Hippocampal formation (tissue), 2 donors: Measurements from ENCODE around the gene SPRED2.
A peak's percentile ranks its signal among the peaks of the same experiment; 100 is the strongest.

Experiments used
- DNase-seq, 2 donors: peaks; one replicate each; lab custom pipeline; 2025; lab: John Stamatoyannopoulos, UW

SPRED2 gene

DNA sequence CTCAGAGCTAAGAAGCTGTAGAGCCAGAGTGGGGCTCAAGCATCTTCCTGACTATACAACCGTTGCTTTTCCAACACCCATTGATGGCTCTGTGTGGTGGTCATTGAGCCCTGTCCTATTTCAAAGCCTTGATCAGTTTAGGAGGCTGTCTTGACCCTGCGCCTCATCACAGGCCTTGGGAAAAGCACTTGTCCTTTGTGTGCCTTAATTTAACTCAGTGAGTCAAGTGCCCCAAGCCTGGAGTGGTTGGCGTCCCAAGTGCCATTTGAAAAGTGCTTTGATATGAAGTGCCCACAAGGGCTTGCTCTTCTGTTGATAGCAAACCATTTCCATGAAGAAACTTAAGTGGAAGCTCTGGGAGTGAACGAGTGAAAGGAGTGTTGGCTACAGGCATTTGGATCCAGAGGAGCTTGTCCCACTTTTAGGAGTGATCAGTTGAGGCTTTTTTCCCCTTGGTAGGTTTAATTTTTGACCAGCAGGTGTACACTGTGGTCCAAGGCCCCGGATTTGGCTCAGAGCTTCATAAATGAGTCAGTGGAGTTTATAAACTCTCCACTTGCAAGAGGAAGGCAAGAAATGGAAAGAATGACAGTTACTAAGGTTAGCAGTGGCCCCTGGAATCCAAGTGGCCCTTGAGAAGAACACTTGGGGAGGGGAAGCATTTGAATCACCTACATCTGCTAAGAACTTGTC lies 154.5 kb downstream of the SPRED2 start:
- no peak for DNase-seq

GRCh38 chr2:65277118-65277517 lies 155.3 kb downstream of the SPRED2 start:
- DNase-seq, result no peak

GRCh38 chr2:65276609-65277008 lies 155.8 kb downstream of the SPRED2 start:
- DNase-seq, result no peak

DNA sequence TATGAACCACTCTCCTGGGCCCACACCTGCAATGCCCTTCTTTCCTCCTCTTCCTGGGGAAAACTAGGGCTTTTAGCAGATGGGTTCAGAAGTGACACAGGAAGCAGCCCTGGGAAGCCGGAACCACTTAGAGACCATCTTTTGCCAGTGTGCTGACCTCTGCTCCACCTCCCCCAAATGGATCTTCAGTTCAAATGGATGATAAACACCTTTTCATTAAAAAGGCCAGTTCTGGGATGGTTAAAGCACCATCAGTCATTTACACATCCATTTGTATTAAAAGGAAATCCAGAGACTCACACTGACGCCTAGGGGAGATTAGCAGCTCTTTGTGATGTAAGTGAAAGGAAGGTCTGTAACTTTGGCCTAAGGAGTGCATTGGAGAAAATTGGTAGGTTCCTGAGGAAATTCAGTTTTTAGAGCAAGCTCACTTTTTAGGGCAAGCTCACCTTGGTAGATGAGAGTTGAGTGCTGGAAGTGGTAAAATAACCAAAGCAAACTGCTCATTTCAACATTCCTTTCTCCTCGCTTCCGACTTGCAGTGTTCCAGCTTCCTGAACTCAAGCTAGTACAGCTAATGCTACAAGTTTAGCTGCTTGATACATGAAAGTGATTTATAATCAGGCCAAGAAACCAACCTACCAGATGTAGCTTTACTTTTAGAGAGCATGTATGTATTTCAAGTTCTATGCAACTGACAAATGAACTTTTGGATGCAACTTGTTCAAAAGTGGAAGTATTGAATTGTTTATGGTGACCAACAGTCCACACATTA lies 157.1 kb downstream of the SPRED2 start:
- no peak for DNase-seq

DNA sequence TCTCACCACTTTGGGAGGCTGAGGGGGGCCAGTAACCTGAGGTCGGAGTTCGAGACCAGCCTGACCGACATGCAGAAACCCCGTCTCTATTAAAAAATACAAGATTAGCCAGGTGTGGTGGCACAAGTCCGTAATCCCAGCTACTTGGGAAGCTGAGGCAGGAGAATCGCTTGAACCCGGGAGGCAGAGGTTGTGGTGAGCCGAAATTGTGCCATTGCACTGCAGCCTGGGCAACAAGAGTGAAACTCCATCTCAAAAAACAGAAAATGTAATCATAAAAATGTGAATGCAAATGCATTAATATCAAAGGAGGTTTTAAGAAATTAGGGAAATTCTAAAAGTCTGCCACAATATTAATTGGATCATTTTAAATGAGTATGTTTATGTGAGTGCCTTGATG lies 159.1 kb downstream of the SPRED2 start:
- no peak for DNase-seq

DNA sequence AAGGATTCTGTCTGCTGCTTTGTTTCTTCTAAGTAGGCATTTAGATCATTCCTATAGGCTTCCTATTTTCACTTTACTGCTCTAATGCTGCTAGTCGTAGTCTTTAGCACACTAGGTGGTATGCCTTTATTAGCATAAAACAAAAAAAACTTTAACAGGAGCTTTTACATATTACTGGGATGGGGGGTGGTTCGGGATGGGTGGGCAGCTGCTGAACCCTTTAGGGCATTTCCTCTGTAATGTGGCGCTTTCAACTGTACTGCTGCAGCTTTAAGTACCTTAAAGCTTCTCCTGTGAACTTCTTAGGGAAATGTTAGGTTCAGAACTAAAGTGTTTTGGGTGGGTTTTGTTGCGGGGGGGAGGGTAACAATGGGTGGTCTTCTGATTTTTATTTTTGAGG lies 163.4 kb downstream of the SPRED2 start:
- no peak for DNase-seq

DNA sequence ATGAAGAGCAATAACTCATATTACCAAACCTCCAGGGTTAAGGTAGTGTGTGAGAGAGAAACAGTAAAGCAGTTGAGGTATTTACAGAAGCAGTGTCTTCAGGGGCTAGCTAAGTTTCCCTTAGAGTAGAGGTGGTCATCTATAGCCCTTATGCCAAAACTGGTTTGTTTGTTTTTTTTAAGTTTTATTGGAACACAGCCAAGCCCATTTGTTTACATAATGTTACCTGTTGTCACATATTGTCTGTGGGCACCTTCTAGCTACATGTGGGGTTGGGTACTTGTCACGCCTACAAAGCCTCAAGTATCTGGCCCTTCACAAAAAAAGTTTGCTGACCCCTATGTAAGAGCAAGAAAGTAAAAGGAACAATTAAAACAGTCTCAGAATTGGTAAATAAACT lies 165.4 kb downstream of the SPRED2 start:
- DNase-seq, result no peak

DNA sequence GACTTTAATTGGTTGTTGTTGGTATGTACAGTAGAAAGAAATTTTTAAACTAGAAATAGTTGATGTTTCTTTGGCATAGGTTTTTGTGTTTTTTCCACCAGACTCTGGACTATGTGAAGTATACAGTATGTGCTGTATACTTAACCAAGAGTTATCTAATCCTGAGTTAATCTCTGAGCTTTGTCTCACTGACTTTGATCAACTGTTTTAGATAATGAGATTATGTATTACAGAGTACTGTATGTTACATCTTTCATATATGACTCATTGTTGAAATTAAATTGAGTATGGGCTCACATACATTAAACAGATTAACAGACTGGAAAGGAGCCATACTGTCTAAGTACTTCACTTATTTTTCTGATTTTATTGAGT lies 166.7 kb downstream of the SPRED2 start:
- no peak for DNase-seq

DNA sequence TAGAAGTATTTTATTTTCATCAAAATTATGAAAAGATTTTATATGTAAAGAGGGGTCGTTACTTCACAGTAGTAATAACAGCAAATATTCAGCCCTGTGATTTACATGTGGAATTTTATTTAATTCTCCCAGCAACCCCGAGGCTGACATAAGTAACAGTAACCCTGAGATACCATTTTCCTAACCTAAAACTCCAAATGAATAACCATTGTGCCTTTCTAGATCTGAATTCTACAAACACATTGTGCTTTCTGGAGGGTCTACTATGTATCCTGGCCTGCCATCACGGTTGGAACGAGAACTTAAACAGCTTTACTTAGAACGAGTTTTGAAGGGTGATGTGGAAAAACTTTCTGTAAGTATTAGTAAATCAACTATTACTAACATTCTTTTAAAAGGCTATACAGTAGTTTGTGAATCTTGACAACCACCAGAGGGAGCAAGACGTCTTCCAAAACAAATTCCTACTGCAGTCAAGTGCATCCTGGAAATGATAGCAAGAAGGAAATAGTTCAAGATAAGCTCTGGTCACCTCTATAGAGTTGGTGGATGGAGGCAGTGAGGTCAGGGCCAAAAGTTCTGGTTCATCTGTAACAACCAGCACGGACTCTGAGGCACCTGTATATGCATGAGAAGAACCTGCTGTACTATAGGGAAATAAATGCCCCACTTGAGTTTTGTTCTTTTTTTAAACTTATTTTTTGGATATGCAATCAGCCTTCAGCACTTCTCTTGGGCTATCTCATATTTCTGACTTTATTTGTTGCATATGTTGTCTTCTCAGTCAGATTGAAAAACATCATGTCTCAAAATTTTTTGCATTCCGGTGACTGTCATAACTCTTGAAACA lies 167.4 kb downstream of the SPRED2 start:
- DNase-seq, result peak in 1 of 2 donors; percentile 75

DNA sequence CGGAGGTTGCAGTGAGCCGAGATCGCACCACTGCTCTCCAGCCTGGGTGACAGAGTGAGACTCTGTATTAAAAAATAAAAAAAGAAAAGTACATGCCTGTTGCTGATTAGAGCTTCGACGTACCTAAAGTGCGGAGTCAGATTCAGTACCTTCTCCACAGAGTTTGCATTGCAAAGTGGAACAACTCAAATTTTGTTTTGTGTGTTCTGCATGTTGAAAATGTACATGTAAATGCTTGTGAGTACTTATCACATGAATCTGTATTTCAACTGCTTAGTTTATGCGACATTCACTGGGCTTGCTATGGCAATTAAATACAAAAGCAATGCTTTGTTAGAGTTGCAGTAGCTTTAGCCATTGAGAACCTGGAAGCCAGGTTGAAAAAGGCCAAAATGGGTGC lies 168.4 kb downstream of the SPRED2 start:
- DNase-seq, result no peak

GRCh38 chr2:65263262-65263661 lies 169.1 kb downstream of the SPRED2 start:
- DNase-seq, result no peak

DNA sequence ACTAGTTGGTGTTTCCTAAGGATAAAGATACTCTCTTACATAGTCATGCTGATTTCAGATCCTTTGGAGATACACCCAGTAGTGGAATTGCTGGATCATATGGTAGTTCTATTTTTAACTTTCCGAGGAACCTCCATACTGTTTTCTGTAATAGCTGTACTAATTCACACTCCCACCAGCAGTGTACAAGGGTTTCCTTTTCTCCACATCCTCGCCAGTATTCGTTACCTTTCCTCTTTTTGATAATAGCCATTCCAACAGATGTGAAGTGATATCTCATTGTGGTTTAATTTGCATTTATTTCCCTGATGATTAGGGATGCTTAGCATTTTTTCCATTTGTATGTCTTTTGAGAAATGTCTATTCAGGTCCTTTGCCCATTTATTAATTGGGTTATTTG lies 170.7 kb downstream of the SPRED2 start:
- DNase-seq, result no peak
